GM18517 (cell line): ENCODE measurements around the gene AQP7.
"Not testable (repeated sequence)": the region's sequence is repeated elsewhere in the genome, so short reads cannot be mapped to it uniquely, and the experiment has no call there.

Source experiments
- ATAC-seq: cut with Tn5 transposase; IDR thresholded peaks from one replicate; pipeline ENCODE4 v1.9.1; 2021; ENCODE audit warnings: mild to moderate bottlenecking, moderate library complexity; ENCODE audit not compliant: unreplicated experiment

Gene AQP7

GRCh38 chr9:33402371-33402770, at the start of gene AQP7:
TSS of gene AQP7 (minus strand) at chr9:33402568. CDS start at chr9:33401262, 1,306 bp downstream.
- ATAC-seq: not testable (repeated sequence)

GRCh38 chr9:33450621-33451146, 48.3 kb upstream of the AQP7 start:
- no peak for ATAC-seq

GRCh38 chr9:33449715-33450114, 47.3 kb upstream of the AQP7 start:
- no peak for ATAC-seq

GRCh38 chr9:33447799-33448553, 45.6 kb upstream of the AQP7 start:
- ATAC-seq: no peak

GRCh38 chr9:33446946-33447798, 44.8 kb upstream of the AQP7 start, which contains the start of gene AQP3:
TSS of gene AQP3 (minus strand) at chr9:33447593. CDS start at chr9:33447530, 63 bp downstream.
- ATAC-seq: no peak

GRCh38 chr9:33446240-33446945, 44.0 kb upstream of the AQP7 start:
- peak; percentile 95 for ATAC-seq

GRCh38 chr9:33445389-33446239, 43.2 kb upstream of the AQP7 start:
- no peak for ATAC-seq

- ATAC-seq: no peak
Observed at GRCh38 chr9:33443464-33444154, 41.2 kb upstream of the AQP7 start.

- no peak for ATAC-seq
Observed at GRCh38 chr9:33443047-33443446, 40.7 kb upstream of the AQP7 start.

GRCh38 chr9:33442125-33442524, 39.8 kb upstream of the AQP7 start:
- no peak for ATAC-seq

GRCh38 chr9:33440609-33441008, 38.2 kb upstream of the AQP7 start:
- no peak for ATAC-seq

GRCh38 chr9:33440204-33440603, 37.8 kb upstream of the AQP7 start:
- ATAC-seq: no peak

GRCh38 chr9:33439731-33440130, 37.4 kb upstream of the AQP7 start:
- ATAC-seq: no peak

- no peak for ATAC-seq
Observed at GRCh38 chr9:33438926-33439680, 36.7 kb upstream of the AQP7 start.

GRCh38 chr9:33437898-33438297, 35.5 kb upstream of the AQP7 start:
- no peak for ATAC-seq

- ATAC-seq: no peak
Observed at GRCh38 chr9:33437205-33437604, 34.8 kb upstream of the AQP7 start.

- no peak for ATAC-seq
Observed at GRCh38 chr9:33436445-33436844, 34.1 kb upstream of the AQP7 start.

- ATAC-seq: no peak
Observed at GRCh38 chr9:33435821-33436277, 33.5 kb upstream of the AQP7 start.
